ENCODE results near the gene KDM1A.

KDM1A gene

DNA sequence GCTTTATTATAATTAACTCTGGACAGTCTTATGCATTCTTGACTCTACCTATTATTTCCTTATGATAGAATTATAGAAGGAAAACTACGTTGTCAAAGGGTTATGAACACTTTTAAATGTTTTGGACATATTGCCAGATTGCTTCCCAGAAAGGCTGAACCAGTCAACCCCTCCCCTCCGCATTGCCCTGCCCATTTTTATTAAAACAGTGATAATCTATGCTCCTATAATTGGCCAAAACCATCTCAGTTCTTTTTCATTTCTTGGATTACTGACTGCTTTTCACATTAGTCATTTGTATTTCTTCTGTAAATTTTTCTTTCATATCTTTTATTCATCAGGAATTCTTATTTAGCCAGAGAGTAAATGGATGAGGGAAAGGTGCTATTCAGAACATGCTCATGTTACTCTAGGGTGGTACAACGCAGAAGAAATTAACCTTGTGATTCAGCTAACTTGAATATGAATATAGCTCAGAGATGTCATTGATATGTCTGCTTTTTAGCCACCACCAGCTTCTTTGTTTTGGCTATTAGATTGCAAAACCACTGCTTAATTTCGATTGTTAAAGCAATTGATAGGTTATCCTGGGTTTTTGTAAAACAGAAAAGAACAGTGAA is 32.1 kb downstream of the KDM1A start:
- Histone ChIP-seq H3K36me3 (peaks cover 10% of the 10 kb centered on the region), H3K27ac (no peak overlapping the region), H3K4me3 (ENCODE audit: low read depth in 1 of 2, low read length in 1 of 2) (no peak overlapping the region), H3K9me3 (no peaks in the 10 kb centered on the region), H3K27me3 (no peaks in the 10 kb centered on the region), H3K4me1 (ENCODE audit: control insufficient read depth in 1 of 2, insufficient read depth in 1 of 2, low read depth in 1 of 2, low read length in 1 of 2) (no peaks in the 10 kb centered on the region)
- TF ChIP-seq, protein P1, sequence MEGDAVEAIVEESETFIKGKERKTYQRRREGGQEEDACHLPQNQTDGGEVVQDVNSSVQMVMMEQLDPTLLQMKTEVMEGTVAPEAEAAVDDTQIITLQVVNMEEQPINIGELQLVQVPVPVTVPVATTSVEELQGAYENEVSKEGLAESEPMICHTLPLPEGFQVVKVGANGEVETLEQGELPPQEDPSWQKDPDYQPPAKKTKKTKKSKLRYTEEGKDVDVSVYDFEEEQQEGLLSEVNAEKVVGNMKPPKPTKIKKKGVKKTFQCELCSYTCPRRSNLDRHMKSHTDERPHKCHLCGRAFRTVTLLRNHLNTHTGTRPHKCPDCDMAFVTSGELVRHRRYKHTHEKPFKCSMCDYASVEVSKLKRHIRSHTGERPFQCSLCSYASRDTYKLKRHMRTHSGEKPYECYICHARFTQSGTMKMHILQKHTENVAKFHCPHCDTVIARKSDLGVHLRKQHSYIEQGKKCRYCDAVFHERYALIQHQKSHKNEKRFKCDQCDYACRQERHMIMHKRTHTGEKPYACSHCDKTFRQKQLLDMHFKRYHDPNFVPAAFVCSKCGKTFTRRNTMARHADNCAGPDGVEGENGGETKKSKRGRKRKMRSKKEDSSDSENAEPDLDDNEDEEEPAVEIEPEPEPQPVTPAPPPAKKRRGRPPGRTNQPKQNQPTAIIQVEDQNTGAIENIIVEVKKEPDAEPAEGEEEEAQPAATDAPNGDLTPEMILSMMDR (IDR thresholded peaks at IDR 0.05): no peak

GRCh38 chr1:23057301-23057700 is 38.0 kb downstream of the KDM1A start:
- Histone ChIP-seq H3K9me3 (no peaks in the 10 kb centered on the region), H3K4me1 (ENCODE audit: control insufficient read depth in 1 of 2, insufficient read depth in 1 of 2, low read depth in 1 of 2, low read length in 1 of 2) (no peaks in the 10 kb centered on the region), H3K27ac (no peak overlapping the region), H3K27me3 (no peaks in the 10 kb centered on the region), H3K36me3 (peaks cover 28% of the 10 kb centered on the region), H3K4me3 (ENCODE audit: low read depth in 1 of 2, low read length in 1 of 2) (no peak overlapping the region)
- TF ChIP-seq, protein P1 (IDR thresholded peaks at IDR 0.05): no peak

DNA sequence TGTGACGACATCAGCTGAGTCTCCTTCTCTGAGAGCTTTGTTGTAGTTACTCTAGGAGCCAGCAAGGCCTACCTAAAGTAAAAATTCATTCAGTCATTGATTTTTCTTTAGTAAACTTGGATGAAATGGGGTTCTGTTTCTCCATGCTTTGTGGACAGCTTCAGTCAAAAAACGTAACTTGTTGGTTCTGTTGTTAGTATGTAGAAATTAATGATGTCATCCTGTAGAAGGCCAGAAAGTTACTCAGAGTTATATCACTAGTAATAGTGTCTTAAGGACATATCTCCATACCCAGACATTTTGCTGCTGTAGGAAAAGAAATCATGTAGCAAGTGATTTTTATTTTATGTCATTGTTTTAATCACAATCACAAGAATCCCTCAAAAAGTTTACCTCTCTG is 43.0 kb downstream of the KDM1A start:
- H3K27me3 ChIP-seq: no peaks in the 10 kb centered on the region
- H3K4me3 ChIP-seq (ENCODE audit: low read depth in 1 of 2, low read length in 1 of 2): no peak overlapping the region
- no peaks in the 10 kb centered on the region for H3K4me1 ChIP-seq (ENCODE audit: control insufficient read depth in 1 of 2, insufficient read depth in 1 of 2, low read depth in 1 of 2, low read length in 1 of 2)
- H3K9me3 ChIP-seq: no peaks in the 10 kb centered on the region
- H3K27ac ChIP-seq: no peak overlapping the region
- TF ChIP-seq, protein P1 (IDR thresholded peaks at IDR 0.05): no peak
- peaks cover 51% of the 10 kb centered on the region for H3K36me3 ChIP-seq

- TF ChIP-seq, protein P1 (IDR thresholded peaks at IDR 0.05): no peak
- Histone ChIP-seq H3K36me3 (peaks cover 46% of the 10 kb centered on the region), H3K4me1 (ENCODE audit: control insufficient read depth in 1 of 2, insufficient read depth in 1 of 2, low read depth in 1 of 2, low read length in 1 of 2) (no peaks in the 10 kb centered on the region), H3K9me3 (no peaks in the 10 kb centered on the region), H3K27me3 (no peaks in the 10 kb centered on the region), H3K4me3 (ENCODE audit: low read depth in 1 of 2, low read length in 1 of 2) (no peak overlapping the region), H3K27ac (no peak overlapping the region)
These were observed 46.1 kb downstream of the KDM1A start for GRCh38 chr1:23065385-23065784.

GRCh38 chr1:23066075-23066474 is 46.8 kb downstream of the KDM1A start:
- no peak overlapping the region for H3K4me3 ChIP-seq (ENCODE audit: low read depth in 1 of 2, low read length in 1 of 2)
- TF ChIP-seq, protein P1 (IDR thresholded peaks at IDR 0.05): no peak
- no peaks in the 10 kb centered on the region for H3K9me3 ChIP-seq
- H3K36me3 ChIP-seq: peaks cover 39% of the 10 kb centered on the region
- no peaks in the 10 kb centered on the region for H3K4me1 ChIP-seq (ENCODE audit: control insufficient read depth in 1 of 2, insufficient read depth in 1 of 2, low read depth in 1 of 2, low read length in 1 of 2)
- no peaks in the 10 kb centered on the region for H3K27me3 ChIP-seq
- H3K27ac ChIP-seq: no peak overlapping the region
